8988T (cell line): ENCODE data around the gene NPIPB9.
"Not testable (repeated sequence)": the region's sequence is repeated elsewhere in the genome, so short reads cannot be mapped to it uniquely, and the experiment has no call there.

Experiments
- DNase-seq: peaks from one replicate; pipeline ENCODE4 v3.0.0; 2011

The NPIPB9 gene

GRCh38 chr16:28751487-28751886 is at the start of gene NPIPB9:
Gene NPIPB9 (plus strand): TSS chr16:28751787.
- DNase-seq: not testable (repeated sequence)

- not testable (repeated sequence) for DNase-seq
Observed at GRCh38 chr16:28704246-28704645, 47.3 kb upstream of the NPIPB9 start.

- not testable (repeated sequence) for DNase-seq
Observed at GRCh38 chr16:28711220-28712083, 40.1 kb upstream of the NPIPB9 start, which contains the start of gene EIF3C. Gene EIF3C (plus strand): TSS chr16:28711464. CDS start chr16:28711687, 223 bp downstream.

- not testable (repeated sequence) for DNase-seq
Observed at GRCh38 chr16:28722852-28723650, 28.5 kb upstream of the NPIPB9 start.

- DNase-seq: not testable (repeated sequence)
Observed at GRCh38 chr16:28731253-28731652, 20.3 kb upstream of the NPIPB9 start.

- not testable (repeated sequence) for DNase-seq
Observed at GRCh38 chr16:28732455-28733124, 19.0 kb upstream of the NPIPB9 start.

GRCh38 chr16:28739787-28740186 is 11.8 kb upstream of the NPIPB9 start:
- not testable (repeated sequence) for DNase-seq

- not testable (repeated sequence) for DNase-seq
Observed at GRCh38 chr16:28740631-28741030, 11.0 kb upstream of the NPIPB9 start.

GRCh38 chr16:28741295-28741694 is 10.3 kb upstream of the NPIPB9 start:
- not testable (repeated sequence) for DNase-seq

GRCh38 chr16:28746618-28747350 is 4.8 kb upstream of the NPIPB9 start:
- not testable (repeated sequence) for DNase-seq

- DNase-seq: not testable (repeated sequence)
Observed at GRCh38 chr16:28749997-28750465, 1.6 kb upstream of the NPIPB9 start.

- not testable (repeated sequence) for DNase-seq
Observed at GRCh38 chr16:28750469-28751067, 1.0 kb upstream of the NPIPB9 start.

- not testable (repeated sequence) for DNase-seq
Observed at GRCh38 chr16:28781697-28782096, 30.1 kb downstream of the NPIPB9 start.

- DNase-seq: not testable (repeated sequence)
Observed at GRCh38 chr16:28782357-28782756, 30.8 kb downstream of the NPIPB9 start.

GRCh38 chr16:28802235-28803019 is 50.8 kb downstream of the NPIPB9 start:
- DNase-seq: not testable (repeated sequence)

GRCh38 chr16:28807445-28808120 is 56.0 kb downstream of the NPIPB9 start:
- DNase-seq: not testable (repeated sequence)

GRCh38 chr16:28820016-28820415 is 68.4 kb downstream of the NPIPB9 start:
- no peak for DNase-seq

- DNase-seq: not testable (repeated sequence)
Observed at GRCh38 chr16:28820546-28820945, 69.0 kb downstream of the NPIPB9 start.

GRCh38 chr16:28821874-28822519 is 70.4 kb downstream of the NPIPB9 start:
- DNase-seq: no peak
